ENCODE results near the gene IFNLR1.

- no peak for TF ChIP-seq CTCF (conservative IDR thresholded peaks at IDR 0.05; ENCODE audit: low read length)
- no peak for TF ChIP-seq EZH2phosphoT487 (IDR thresholded peaks at IDR 0.05; ENCODE audit: borderline replicate concordance, low read depth, low read length)
Measured at GRCh38 chr1:24141311-24141997, 45.6 kb downstream of the IFNLR1 start.

Data from OCI-LY7 (cell line).